HEK293T (cell line): Measurements from ENCODE around the gene SLC66A2.

Experiments used
- ELF4 ChIP-seq: fragments of 450-650 bp; IDR thresholded peaks from 2 replicates; pipeline ENCODE4 v1.6.1; 2017; ENCODE audit warnings: antibody characterized with exemption
- FOXM1 ChIP-seq: fragments of 450-650 bp; IDR thresholded peaks from 2 replicates; pipeline ENCODE4 v1.6.1; 2017; ENCODE audit warnings: mild to moderate bottlenecking, borderline replicate concordance
- SP1 ChIP-seq: fragments of 450-650 bp; IDR thresholded peaks from 2 replicates; pipeline ENCODE4 v1.6.1; 2017
- SUZ12 ChIP-seq: fragments of 450-650 bp; IDR thresholded peaks from 2 replicates; pipeline ENCODE4 v1.6.1; 2016; ENCODE audit warnings: mild to moderate bottlenecking

DNA sequence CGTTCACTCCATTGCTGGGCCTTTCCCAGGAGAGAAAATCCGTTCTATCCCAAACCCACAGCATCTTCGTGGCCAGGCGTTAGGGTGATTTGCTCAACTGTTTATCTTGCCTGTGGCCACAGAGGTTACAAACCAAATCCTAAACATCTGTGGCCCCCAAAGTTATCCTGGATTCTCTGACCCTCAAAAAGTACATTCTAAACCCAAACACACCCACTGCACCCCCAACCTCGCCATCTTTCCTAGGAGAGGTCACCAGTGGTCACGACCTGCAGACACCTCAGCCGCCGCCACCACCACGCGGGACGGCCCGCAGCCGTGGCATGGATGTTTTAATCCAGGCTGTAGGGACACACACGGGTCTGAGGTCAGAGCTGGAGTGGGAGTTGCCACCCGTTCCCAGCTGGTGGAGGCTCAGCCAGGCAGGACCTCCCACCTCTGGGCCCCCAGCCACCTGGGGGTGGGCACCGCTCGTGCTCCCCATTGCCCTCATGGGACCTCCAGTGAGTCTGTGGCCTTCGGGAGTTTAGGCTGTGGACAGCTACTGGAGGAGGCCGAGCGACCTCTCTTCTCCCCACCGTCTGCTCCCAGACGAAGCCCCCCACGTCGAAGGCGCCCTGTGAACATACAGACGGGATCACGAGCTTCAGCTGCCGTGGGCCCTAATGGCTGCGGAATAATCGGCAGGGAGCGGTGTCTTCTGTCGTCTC is 81.7 kb downstream of the SLC66A2 start:
- TF ChIP-seq FOXM1 (no peak), SUZ12 (no peak), SP1 (no peak), ELF4 (no peak)
